DMS114 treated with DMSO at 0.1 percent for 48 hours (cell line): ENCODE results near the gene STUM.
"Not testable (repeated sequence)": the region's sequence is repeated elsewhere in the genome, so short reads cannot be mapped to it uniquely, and the experiment has no call there.

ENCODE experiments used
- DNase-seq: peaks from one replicate; lab custom pipeline; 2025; ENCODE audit not compliant: unreplicated experiment; lab: John Stamatoyannopoulos, UW

The STUM gene, protein sequence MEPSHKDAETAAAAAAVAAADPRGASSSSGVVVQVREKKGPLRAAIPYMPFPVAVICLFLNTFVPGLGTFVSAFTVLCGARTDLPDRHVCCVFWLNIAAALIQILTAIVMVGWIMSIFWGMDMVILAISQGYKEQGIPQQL

DNA sequence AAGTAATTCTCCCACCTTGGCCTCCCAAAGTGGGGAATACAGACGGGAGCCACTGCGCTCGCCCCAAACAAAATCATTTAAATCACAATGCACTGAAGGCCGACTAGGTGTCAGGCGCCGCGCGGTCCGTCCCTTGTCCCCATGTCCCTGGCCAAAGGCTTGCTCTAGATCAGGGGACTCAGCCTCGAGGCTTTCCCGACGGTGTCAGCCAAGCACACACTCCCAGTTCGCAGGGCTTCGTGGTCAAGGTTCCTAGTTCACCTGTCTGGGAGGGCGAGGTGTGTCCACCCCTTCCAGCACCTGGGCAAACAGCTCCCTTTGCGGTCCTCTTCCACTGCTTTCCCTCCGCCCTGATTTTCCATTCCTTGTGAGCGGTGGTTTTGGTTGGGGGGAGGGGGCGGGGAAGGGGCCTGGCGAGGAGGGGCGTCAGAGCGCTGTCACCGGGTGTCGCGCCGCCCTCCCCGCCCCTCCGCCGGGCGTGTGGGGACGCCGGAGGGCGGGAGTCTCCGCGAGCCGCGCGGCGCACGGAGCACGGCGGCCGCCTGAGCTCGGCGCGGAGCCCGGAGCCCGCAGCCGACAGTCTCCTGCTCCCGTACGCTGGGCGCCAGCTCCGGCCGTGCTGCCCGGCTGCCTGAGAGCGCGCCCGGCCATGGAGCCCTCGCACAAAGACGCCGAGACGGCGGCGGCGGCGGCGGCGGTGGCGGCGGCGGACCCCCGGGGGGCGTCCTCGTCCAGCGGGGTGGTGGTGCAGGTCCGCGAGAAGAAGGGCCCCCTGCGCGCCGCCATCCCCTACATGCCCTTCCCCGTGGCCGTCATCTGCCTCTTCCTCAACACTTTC, at the start of gene STUM:
TSS of gene STUM (plus strand) at position 509 of the 838 bp plus-strand sequence. CDS start at position 650, 141 bp downstream.
- no peak for DNase-seq

DNA sequence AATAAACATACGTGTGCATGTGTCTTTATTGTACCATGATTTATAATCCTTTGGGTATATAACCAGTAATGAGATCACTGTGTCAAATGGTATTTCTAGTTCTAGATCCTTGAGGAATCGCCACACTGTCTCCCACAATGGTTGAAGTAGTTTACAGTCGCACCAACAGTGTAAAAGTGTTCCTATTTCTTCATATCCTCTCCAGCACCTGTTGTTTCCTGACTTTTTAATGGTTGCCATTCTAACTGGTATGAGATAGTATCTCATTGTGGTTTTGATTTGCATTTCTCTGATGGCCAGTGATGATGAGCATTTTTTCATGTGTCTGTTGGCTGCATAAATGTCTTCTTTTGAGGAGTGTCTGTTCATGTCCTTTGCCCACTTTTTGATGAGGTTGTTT, 48.9 kb upstream of the STUM start:
- not testable (repeated sequence) for DNase-seq

DNA sequence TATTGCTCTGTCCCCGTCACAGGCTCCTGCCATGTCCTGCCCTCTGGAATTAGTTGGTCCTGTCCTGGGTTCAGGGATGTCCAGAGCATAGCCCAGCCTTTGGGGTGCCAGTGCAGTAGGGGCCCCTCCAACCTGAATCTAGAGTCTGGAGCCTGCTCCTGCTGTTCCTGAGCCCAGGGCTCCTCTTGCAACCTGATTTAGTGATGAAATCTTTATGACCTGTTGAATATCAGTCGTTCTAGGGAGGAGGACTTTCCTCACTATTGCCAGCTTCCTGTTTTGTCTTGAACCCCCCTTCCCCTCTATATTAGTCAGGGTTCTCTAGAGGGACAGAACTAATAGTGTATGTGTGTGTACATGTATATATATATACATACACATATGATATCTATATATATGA, 42.5 kb upstream of the STUM start:
- DNase-seq = no peak

DNA sequence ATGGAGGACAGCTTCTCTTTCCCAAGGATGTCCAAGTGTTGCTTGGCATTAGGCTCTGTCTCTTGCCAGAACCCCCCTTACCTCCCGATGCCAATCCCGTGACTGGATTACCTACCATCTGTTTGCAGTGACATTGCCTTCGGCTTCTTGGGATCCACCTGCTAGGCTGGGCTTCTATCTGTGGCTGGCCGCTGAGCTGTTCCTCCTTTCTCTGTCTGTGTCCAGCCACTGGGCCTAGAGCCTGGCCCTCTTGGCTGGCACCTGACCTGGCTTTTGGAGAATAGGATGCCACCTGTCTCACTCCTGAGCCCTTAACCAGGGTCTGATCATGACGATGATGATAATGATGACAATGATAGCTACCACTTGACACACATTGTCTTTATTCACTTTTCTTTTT, 41.6 kb upstream of the STUM start:
- DNase-seq = no peak

DNA sequence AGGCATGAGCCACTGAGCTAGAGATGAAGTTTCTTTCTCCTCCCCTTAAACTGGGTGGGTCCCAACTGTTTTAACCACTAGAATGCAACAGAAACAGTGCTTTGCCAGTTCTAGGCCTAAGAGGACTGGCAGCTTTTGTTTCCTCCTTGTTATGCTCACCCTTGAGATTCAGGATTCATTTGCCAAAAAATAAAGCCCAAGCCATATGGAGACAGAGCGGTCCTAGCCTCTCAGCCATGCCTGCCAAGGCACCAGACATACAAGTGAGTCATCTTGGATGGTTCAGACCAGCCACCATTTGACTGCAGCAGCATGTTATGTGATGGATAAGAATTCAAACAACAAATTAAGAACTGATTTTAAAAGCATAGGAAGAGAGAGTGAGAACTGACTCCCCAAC, 38.1 kb upstream of the STUM start:
- no peak for DNase-seq

DNA sequence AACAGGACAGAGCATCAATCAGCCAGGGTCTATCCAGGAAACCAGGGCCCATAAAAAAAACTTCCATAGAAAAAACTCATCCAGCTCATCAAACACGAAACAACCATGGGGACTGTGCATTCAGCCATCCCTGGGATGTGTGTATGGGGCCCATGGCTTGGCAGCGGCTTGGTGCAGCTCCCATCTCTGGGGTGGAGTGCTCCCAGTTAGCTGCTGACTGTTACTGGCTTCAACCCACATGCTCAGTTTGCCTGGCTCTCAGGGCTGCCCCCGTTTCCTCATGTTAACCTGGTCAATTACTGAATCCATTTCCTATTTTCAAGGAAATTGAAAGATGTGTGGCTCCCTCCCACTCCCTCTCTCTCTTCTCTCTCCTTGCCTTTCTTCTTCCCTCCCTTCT, 37.3 kb upstream of the STUM start:
- no peak for DNase-seq

DNA sequence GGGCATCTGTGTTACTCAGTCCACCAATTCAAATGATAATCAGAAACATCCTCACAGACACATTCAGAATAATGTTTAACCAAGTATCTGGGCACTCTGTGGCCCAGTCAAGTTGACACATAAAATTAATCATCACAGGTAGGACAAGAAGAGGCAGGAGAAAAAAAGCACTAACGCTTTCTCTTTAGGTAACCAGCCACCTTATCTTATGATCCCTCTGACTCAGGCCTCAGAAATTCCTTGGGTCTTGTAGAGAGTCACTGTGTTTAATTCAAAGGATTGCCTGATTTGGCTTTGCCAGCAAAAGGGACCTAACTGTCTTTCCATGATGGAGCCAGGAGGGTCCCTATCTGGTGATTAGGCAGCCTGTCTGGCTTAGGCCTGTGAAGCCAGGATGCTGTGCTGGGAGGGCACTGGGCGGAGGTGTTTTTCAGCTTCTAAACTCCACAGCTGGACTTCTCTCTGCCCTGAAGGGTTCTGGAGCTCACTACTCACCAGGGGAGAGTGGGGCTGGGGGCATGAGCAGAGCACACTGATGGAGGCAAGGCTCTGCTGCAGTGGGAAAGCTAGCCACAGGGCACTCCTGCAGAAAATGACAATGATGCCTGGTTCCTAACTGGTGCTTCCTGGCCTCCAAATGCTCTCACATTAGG, 36.4 kb upstream of the STUM start:
- DNase-seq = no peak

DNA sequence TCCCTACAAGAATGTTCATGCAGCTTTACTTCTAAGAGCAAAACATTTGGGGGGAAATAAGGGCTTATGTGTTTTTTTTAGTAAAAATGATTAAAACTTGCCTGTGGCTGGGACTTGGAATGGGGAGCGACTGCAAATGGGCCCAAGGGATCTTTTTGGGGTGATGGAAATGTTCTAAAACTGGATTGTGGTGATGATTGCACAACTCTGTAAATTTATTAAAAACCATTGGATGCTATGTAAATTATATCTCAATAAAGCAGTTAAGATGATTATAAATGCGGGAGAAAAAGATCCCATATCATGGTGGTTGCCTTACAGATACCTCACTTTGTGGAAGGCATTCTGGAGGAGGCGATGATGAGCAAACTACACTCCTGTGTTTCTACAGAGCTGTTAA, 30.2 kb upstream of the STUM start:
- DNase-seq = no peak

DNA sequence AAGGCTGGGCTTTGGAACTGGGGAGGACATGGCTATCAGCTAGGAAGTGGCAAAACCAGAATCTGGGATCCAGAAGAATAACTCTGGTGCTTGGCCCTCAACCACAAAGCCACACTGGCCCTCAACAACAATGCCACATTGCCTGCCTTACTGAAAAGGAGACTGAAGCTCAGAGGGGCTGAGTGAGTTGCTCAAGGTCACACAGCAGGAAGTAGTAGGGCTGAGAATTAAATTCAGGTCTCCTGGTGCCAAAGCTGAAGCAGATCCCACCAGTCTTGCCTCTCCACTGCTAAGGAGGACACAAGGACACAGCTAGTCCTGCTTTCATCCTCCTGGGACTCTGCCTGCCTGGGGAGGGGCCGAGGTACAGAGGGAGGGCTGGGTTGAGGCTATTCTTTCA, 29.4 kb upstream of the STUM start:
- no peak for DNase-seq

DNA sequence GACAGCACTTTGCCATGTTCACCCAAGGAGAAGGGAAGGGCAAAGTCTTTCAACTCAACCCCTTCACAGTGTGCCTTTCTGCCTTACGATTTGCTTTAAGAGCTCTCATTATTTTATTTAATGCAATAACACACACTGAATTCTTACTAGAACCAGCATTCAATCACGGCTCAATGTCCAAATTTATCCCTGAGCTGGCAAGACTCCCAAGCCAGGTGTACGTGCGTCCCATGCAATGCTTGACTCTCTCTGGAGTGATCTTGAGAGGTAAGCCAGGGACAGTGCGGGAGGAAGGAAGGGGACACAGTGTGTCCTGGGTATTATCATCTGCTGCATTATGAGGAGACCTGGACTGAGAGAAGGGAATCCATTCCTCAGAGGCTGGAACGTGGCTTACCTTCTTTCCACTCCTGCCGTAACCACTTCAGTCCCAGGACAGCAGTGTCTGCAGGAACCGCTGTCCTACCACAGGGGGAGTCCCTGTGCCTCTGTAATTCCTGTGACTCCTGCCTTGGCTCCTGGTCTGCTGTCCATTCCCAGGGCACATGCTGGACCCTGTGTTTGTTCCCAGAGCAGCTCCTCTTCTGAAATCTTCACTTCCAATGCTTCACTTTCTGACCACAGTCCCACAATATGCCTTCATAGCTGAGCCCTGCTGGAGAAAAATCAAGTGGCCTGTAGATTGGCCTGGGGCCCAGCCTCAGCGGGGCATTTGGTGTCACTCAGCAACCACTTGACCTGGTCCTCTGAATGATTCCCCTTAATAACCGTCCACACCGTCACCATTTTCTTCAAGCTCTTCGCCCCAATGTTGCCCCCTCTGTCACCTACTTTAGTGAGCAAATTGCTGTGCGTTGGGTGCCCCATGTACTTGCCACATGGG, 28.6 kb upstream of the STUM start:
- DNase-seq = no peak

DNA sequence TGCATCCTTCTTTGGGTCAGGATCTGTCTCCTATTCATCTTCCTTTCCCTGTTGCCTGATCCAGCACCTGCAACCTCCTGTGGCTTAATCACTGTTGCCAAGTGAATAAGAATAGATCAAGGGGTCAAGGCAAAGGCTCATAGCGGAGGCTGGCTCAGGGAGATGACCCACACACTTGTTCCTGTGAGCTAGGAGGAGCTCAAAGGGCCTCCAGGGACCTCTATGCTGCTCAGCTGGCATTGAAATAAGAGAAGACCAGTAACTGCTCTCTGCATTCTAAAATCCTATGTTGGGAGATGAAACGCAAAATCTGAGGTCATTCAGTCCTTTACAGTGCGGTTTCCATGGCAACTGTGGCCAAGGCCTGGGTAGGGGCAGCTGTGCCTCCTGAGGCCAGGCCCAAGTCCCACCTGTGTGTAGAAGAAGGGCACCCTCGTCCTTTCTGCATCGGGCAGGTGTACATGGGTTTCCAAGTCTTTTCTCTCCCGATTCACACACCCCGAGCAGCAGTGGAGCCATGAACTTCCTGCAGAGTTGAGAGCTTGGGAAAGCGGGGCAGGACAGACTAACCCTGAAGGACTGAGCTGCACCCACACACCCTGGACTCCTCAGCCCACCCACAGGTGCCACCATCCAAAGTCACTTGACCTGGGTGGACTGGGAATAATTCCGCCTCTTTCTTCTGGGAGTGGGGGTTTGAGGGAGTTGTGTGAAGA, 27.8 kb upstream of the STUM start:
- no peak for DNase-seq

DNA sequence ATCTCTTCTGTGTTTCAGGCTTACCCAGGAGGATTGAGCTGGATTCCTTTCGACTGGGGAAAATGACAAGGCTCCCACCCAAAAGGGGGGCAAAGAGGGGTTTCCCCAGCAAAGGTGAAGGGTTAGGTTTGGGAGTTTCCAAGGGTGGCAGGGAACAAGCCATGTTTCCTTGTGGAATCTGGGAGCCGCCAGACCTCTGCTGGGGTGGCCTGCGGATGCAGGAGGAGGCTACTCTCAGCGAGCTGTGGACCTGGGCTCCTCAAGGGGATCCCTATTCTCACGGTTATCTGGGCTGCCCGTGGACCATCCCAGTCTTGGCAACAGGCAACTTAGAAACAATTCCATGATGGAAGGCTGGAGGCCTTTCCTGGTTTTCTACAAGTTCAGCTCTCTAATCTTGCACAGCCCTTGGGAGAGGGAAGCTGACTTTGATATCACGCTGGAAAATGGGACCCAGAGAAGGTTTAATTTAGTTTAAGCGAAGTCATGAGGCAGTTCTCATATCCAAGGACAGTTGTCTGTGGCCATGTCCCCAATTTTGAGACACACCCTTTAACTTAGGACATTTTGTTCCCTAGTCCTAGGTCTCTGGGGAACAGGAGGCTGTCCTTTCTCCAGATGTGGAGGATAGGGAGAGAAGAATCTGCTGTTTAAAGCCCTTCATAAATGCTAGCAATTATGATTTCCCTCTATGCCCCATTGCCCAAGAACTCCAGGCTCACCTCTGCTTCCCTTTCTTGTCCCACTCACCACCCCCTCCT, 24.7 kb upstream of the STUM start:
- no peak for DNase-seq

DNA sequence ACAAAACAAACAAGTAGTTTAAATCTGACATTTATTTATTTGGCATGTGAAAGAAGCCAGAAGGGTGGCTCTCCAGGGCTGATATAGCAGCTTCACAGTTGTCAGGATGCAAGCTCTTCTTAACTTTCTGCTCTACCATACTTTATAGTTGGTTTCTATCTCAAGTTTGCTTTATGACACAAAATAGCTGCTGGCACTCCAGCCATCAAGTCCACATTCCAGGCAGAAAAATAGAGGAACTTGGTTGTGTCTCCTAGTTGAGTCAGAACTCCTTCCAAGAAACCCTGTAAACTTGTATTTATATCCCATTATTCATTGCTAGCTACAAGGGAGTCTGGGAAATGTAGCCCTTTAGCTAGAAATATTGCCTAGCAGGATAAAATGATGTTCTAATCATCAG, 24.0 kb upstream of the STUM start:
- no peak for DNase-seq

DNA sequence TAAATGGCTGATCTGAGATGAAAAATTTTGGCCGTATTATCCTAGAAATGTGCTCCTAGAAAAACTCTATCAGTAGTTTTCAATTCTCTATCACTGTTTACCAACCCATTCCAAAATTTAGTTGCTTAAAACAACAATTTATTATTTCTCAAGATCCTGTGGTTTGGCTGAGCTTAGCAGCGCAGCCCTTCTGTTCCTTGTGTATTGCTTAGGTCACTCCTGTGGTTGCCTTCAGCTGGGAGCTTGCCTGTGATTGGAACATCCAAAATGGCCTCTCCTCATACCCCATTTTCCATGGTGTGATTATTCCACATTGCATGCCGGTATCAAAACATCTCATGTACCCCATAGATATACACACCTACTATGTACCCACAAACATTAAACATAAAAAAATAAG, 22.8 kb upstream of the STUM start:
- no peak for DNase-seq

DNA sequence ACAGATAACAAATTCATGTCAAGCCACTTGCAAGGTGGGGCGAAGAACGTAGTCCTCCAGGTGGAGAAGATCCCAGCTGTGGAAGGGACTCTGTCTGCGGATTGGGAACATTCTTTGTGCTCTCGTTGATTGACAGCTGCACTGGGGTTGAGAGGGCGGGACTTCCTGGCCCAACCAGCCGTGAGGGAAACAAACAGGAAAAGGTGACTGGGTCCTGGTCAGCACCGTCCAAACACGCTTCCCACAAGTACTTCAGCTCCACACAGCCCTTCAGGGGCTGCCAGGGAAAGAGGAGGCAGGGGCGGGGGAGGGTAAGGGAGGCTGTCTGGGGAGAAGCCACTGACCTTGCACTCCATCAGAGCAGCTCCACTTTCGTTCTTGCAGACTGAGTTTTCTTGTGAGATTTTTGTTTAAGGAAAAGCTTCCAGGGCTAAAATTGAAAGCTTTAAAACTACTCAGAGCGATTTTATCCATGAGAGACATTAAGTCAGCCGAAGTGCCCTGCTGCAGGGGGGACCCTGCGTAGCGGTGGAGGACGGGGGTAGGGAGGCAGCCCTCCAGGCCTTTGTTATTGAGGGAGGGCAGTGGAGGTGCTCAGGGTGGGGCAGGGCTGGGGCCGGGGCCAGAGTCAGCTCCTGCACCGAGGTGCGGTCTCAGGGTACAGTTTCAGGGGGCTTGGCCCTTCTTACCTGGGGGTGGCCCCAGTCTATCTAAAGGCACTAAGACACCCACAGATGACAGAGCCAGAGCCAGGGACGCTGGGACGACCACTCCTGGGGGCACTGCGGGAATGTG, 21.6 kb upstream of the STUM start:
- no peak for DNase-seq

DNA sequence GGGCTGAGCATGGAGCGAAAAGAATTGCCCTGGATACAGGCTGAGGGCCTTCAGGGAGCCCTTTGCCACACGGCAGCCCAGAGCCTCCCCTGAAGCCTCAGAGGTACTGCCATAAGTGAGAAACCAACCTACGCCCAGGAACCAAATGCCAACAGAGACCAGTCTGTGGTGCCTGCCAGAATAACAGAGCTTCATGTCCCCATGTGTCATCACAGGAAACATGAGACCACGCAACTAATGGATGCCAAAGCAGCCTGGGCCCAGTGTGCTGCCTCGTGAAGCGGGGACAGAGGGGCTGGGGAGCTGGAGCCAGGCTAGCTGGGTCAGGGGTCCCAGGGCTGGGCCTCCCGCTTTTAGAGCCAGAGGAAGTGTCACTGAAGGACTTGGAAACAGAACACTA, 18.7 kb upstream of the STUM start:
- DNase-seq = no peak

DNA sequence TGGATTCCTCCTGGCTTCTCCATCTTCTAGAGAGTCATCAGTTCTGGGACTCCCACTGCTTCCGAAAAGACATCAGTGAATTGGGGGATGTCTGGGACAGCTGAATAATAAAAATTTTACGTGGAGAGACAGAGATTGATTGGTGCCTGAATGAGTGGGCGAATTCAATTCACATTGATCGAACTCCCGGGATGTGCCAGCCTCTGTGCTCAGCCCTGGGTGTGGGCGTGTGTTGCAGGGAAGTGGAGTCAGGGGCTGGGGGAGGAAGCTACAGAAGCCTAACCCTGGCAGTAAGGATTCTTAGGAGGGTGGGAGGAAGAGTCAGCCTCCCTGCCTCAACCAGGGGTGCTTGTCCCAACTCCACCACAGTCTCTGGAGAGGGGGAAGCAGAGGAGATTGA, 18.0 kb upstream of the STUM start:
- DNase-seq = no peak

DNA sequence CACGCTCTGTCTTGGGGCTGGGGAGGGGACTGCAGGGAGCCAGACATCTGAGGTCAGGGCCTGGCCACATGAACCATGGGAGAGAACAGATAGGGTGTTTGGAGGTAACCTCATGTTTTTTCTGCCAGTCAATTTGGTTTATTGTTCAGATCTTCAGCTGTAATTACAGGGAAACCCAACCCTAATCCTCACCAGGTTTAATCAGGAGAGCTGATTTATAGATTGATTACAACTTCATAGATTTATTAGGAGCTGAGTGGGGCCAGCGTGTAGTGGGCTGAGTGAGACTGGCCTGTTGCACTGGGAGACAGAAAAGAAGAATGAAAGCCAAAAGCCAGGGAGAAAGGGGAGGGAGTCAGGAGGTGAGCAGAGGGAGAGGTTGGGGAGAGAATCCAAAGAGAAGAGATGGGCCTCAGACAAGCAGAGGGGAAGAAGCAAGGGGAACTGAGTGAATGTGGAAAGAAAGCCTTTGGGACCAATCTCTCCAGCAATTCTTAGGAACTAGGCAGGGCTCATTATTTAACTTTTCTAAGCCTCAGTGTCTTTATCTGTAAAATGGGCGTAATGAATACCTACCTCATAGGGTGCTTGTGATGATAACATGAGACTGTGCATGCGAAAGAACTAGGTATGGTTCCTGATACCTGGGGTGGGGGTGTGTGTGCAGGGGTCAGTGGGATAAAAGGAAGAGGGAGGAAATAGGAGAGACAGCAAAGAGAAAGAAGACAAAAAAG, 17.0 kb upstream of the STUM start:
- DNase-seq = no peak

DNA sequence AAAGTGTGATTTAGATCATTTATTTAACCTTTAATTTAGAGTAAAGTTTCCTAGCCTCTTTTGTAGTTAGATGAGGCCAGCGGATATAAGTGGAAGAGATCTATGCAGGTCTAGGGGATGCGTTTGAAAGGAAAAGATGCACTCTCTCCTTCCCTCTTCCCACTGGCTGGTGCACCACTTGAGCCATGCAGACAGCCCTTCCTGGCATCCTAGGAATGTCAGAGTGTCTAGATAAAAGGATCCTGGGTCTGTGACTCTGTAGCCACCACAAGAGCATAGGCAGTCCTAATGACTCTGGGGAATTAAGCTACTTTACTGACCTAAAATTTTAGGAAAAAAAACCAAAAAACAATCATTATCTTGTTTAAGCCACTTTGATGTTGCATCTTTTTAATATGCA, 16.0 kb upstream of the STUM start:
- no peak for DNase-seq
